Esophagus squamous epithelium (tissue), 4 donors: ENCODE results near the gene GYG1.

Source experiments
- POLR2A ChIP-seq, 4 donors: fragments of 450-650 bp; IDR thresholded peaks; one replicate each; pipeline ENCODE4 v1.6.1; 2017; ENCODE audit warnings: antibody characterized with exemption in 4 of 4, mild to moderate bottlenecking in 4 of 4, moderate library complexity in 3 of 4
- TF ChIP-seq, protein P1 (sequence below), 6 experiments: fragments of 450-650 bp in 4 of 6; fragments of 200-600 bp in 2 of 6; sonication (generic) in 2 of 6; IDR thresholded peaks; one replicate each; pipeline ENCODE4 v1.5.1; 2016 to 2019; ENCODE audit warnings: antibody characterized with exemption in 6 of 6, mild to moderate bottlenecking in 4 of 6, moderate library complexity in 4 of 6

DNA sequence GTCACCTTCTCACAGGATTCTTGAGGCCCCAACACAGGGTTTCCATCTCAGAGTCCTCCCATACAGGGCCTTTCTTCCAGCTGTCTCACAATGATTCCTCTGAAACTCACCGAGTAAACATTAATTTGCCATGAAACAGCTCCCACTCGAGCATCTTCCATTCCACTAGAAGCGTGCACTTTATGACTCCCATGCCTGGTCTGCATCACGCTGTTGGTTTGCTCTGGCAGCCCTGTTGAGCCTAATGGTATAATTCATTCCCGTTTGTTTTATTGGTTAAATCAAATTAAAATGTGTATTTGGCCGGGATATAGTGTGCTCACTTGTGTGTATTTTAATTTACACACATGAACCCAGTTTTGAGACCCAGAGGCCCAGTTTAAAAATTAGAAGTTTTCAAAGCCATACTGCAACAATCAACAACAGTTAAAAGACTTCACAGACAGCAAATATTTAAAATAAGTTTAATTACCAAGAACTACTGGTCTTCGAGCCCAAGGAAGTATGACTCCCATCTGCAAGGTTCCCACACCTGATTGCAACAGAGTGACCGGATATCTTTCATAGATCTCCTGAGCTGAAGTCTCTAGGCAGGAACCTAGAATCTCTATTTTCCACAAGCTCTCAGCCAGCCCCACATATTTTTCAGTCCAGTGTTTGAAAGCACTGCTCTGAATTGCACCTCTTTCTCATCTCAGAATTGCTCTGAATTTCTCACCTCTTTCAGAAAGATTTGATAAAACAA lies 42.3 kb upstream of the GYG1 start:
- TF ChIP-seq, protein P1, sequence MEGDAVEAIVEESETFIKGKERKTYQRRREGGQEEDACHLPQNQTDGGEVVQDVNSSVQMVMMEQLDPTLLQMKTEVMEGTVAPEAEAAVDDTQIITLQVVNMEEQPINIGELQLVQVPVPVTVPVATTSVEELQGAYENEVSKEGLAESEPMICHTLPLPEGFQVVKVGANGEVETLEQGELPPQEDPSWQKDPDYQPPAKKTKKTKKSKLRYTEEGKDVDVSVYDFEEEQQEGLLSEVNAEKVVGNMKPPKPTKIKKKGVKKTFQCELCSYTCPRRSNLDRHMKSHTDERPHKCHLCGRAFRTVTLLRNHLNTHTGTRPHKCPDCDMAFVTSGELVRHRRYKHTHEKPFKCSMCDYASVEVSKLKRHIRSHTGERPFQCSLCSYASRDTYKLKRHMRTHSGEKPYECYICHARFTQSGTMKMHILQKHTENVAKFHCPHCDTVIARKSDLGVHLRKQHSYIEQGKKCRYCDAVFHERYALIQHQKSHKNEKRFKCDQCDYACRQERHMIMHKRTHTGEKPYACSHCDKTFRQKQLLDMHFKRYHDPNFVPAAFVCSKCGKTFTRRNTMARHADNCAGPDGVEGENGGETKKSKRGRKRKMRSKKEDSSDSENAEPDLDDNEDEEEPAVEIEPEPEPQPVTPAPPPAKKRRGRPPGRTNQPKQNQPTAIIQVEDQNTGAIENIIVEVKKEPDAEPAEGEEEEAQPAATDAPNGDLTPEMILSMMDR (IDR thresholded peaks at IDR 0.05) = no peak
- TF ChIP-seq POLR2A (IDR thresholded peaks at IDR 0.05) = no peak
